Transverse colon (tissue), 4 donors: Measurements from ENCODE around the gene LACTB.

ENCODE experiments used
- CTCF ChIP-seq, 5 experiments: fragments of 200-600 bp in 3 of 5; fragments of 450-650 bp in 2 of 5; sonication (generic) in 3 of 5; IDR thresholded peaks; 1 replicate in 2 of 5; 2 replicates in 3 of 5; pipeline ENCODE4 v1.5.1; 2016 to 2017; ENCODE audit warnings: antibody characterized with exemption in 5 of 5, inconsistent platforms in 3 of 5, mild to moderate bottlenecking in 2 of 5, moderate library complexity in 1 of 5
- EP300 ChIP-seq: sonication (generic); formaldehyde crosslinking; IDR thresholded peaks from one replicate; pipeline ENCODE4 v1.6.1; 2017; ENCODE audit warnings: antibody characterized with exemption, low read depth
- POLR2A ChIP-seq: fragments of 450-650 bp; IDR thresholded peaks from one replicate; pipeline ENCODE4 v1.6.1; 2016; ENCODE audit warnings: antibody characterized with exemption, mild to moderate bottlenecking, moderate library complexity
- POLR2AphosphoS5 ChIP-seq, 3 donors: sonication (generic); formaldehyde crosslinking; IDR thresholded peaks; one replicate each; pipeline ENCODE4 v1.6.1; 2016; ENCODE audit warnings: antibody characterized with exemption in 3 of 3

- TF ChIP-seq CTCF (IDR thresholded peaks at IDR 0.05) (no peak), POLR2AphosphoS5 (IDR thresholded peaks at IDR 0.05) (no peak), POLR2A (no peak), EP300 (no peak)
Observed at GRCh38 chr15:63163217-63163616, 41.6 kb downstream of the LACTB start.
